CD4-positive, alpha-beta T cell (primary cell): ENCODE measurements around the gene NR5A1. TPM values are rescaled to one million over a fixed set of nuclear protein-coding genes. Genes with fewer than 3 reads are reported as not detected.

Experiments
- ATAC-seq: fragments of 200-7000 bp; cut with Tn5 transposase; one replicate; pipeline ENCODE4 v1.10.0; 2022; ENCODE audit warnings: mild to moderate bottlenecking; ENCODE audit not compliant: poor library complexity
- CTCF ChIA-PET: fragments of 350-600 bp; sonication (Branson Sonifier 250); formaldehyde crosslinking; loops from one replicate; lab custom pipeline; 2021; ENCODE audit warnings: antibody characterized with exemption, inconsistent platforms; lab: Charles Lee
- POLR2A ChIA-PET: fragments of 350-600 bp; sonication (Branson Sonifier 250); formaldehyde crosslinking; loops from one replicate; lab custom pipeline; 2021; ENCODE audit warnings: antibody characterized with exemption, inconsistent platforms; lab: Charles Lee
- DNase-seq, 14 experiments: peaks; one replicate each; pipeline ENCODE4 v3.0.0-alpha.2; 2013 to 2020; ENCODE audit warnings: mixed read lengths in 2 of 14
- H3K27ac ChIP-seq, 2 donors: one replicate each; pipeline versions ENCODE4 v1.5.1 to v1.7.0; 2013; ENCODE audit warnings: low read length in 2 of 2, low read depth in 1 of 2, mild to moderate bottlenecking in 1 of 2
- H3K27me3 ChIP-seq, 2 experiments: 1 replicate in 1 of 2; 2 replicates in 1 of 2; pipeline versions ENCODE4 v1.6.1 to v1.7.0; 2013; ENCODE audit warnings: low read length in 2 of 2, control low read depth in 1 of 2, mild to moderate bottlenecking in 1 of 2, moderate library complexity in 1 of 2; ENCODE audit not compliant: insufficient read depth in 2 of 2, control insufficient read depth in 1 of 2
- H3K36me3 ChIP-seq: one replicate; pipeline ENCODE4 v1.6.1; 2013; ENCODE audit warnings: low read length, control low read depth; ENCODE audit not compliant: insufficient read depth
- H3K4me1 ChIP-seq: one replicate; pipeline ENCODE4 v1.6.1; 2013; ENCODE audit warnings: low read length, control low read depth; ENCODE audit not compliant: insufficient read depth
- H3K4me3 ChIP-seq: one replicate; pipeline ENCODE4 v1.5.1; 2013; ENCODE audit warnings: mild to moderate bottlenecking, low read length, moderate library complexity
- H3K9me3 ChIP-seq, 2 experiments: 1 replicate in 1 of 2; 2 replicates in 1 of 2; pipeline versions ENCODE4 v1.6.1 to v1.7.0; 2013; ENCODE audit warnings: low read length in 2 of 2, mild to moderate bottlenecking in 2 of 2, control low read depth in 1 of 2, moderate library complexity in 1 of 2; ENCODE audit not compliant: control insufficient read depth in 1 of 2, insufficient read depth in 1 of 2
- H3K27ac Mint-ChIP-seq: one replicate; pipeline ENCODE4 v1.8.0; 2020; ENCODE audit warnings: mixed read lengths
- H3K27me3 Mint-ChIP-seq: one replicate; pipeline ENCODE4 v1.8.0; 2021; ENCODE audit warnings: mixed read lengths
- H3K36me3 Mint-ChIP-seq: one replicate; pipeline ENCODE4 v1.8.0; 2021; ENCODE audit warnings: low read depth, mixed read lengths
- H3K4me1 Mint-ChIP-seq: one replicate; pipeline ENCODE4 v1.8.0; 2021; ENCODE audit warnings: low read depth, mixed read lengths
- H3K4me3 Mint-ChIP-seq: one replicate; pipeline ENCODE4 v1.8.0; 2020; ENCODE audit warnings: mild to moderate bottlenecking, mixed read lengths
- H3K9me3 Mint-ChIP-seq: one replicate; pipeline ENCODE4 v1.8.0; 2020; ENCODE audit warnings: mixed read lengths
- CTCF ChIP-seq: fragments of 200-600 bp; IDR thresholded peaks from one replicate; pipeline ENCODE4 v1.8.0; 2022; ENCODE audit warnings: antibody characterized with exemption, mild to moderate bottlenecking
- intact Hi-C, 2 experiments: fragments of 100-400 bp; cut with DNase I in 1 of 2; cut with micrococcal nuclease in 1 of 2; formaldehyde crosslinking; loops; one replicate each; pipeline versions ENCODE4 v1.15.1 to v1.9.0; 2023 to 2025; cut with DNase I, micrococcal nuclease
- total RNA-seq, 174 experiments: library from RNA in 2 of 174; stranded (reverse) in 2 of 174; gene quantifications; one replicate each; pipeline ENCODE4 v1.2.3 and lab custom pipeline; 2021 to 2026

NR5A1 gene
- total RNA-seq, 2 experiments from 2014 or later: not detected

- ChIA-PET POLR2A (no interaction called here), CTCF (no interaction called here)
- intact Hi-C loops: no loop called here
- no peak overlapping the region for H3K27ac ChIP-seq
- no peak overlapping the region for H3K4me3 ChIP-seq
- ATAC-seq: no peak
- H3K36me3 ChIP-seq: no peaks in the 10 kb centered on the region
- Mint-ChIP-seq H3K27me3 (peaks cover 62% of the 10 kb centered on the region), H3K9me3 (no peaks in the 10 kb centered on the region), H3K36me3 (no peaks in the 10 kb centered on the region), H3K4me1 (no peaks in the 10 kb centered on the region), H3K27ac (no peak overlapping the region), H3K4me3 (no peak overlapping the region)
- no peak for DNase-seq
- peaks cover 8 to 13% of the 10 kb centered on the region in 2 experiments for H3K27me3 ChIP-seq
- no peaks in the 10 kb centered on the region for H3K4me1 ChIP-seq
- H3K9me3 ChIP-seq: peaks cover 3 to 15% of the 10 kb centered on the region in 2 experiments
- TF ChIP-seq CTCF: no peak
Observed at GRCh38 chr9:124444166-124444565, 63.0 kb downstream of the NR5A1 start.

DNA sequence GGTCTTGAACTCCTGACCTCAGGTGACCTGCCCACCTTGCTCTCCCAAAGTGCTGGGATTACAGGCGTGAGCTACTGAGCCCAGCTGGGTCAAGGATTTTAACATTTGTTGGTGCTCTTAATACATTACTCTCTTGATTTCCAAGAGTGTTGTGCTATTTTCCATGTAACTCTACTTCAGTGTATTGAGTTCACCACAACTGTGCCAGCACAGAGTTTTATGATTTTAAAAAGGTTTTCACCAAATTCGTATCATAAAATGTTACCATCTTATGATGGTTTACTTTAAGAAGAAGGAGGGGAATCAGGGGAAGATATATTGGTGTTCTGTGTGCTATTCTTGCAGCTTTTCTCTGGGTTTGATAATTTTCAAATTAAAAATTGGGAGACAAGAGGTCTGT, 63.6 kb downstream of the NR5A1 start:
- Histone ChIP-seq H3K9me3 (peaks cover 3 to 18% of the 10 kb centered on the region in 2 experiments), H3K36me3 (no peaks in the 10 kb centered on the region), H3K4me1 (no peaks in the 10 kb centered on the region), H3K4me3 (no peak overlapping the region), H3K27ac (no peak overlapping the region), H3K27me3 (peaks cover 7 to 13% of the 10 kb centered on the region in 2 experiments)
- TF ChIP-seq CTCF: no peak
- peaks cover 60% of the 10 kb centered on the region for H3K27me3 Mint-ChIP-seq
- ATAC-seq (no peak), DNase-seq (no peak)
- intact Hi-C loops: no loop called here
- H3K27ac Mint-ChIP-seq: no peak overlapping the region
- no peaks in the 10 kb centered on the region for H3K9me3 Mint-ChIP-seq
- CTCF ChIA-PET: no interaction called here
- no peak overlapping the region for H3K4me3 Mint-ChIP-seq
- POLR2A ChIA-PET: no interaction called here
- no peaks in the 10 kb centered on the region for H3K4me1 Mint-ChIP-seq
- H3K36me3 Mint-ChIP-seq: no peaks in the 10 kb centered on the region

DNA sequence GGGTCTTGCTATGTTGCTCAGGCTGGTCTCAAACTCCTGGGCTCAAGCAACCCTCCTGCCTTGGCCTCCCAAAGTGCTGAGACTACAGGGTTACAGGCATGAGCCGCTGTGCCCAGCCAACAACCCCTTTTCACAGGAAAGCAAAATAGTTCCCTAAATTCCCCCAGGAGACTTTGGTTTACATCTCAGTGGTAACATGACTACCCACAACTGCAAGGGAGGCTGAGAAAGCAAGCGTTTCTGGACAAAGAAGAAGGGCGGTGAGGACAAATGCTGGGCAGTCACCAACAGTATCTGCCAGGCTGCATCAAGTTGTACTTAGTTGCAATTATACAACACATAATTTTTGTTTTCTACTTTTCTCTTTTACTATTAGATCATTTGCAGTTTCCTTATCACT, 64.4 kb downstream of the NR5A1 start:
- H3K9me3 ChIP-seq: peaks cover 3 to 26% of the 10 kb centered on the region in 2 experiments
- no peaks in the 10 kb centered on the region for H3K4me1 Mint-ChIP-seq
- no peak overlapping the region for H3K27ac Mint-ChIP-seq
- no peaks in the 10 kb centered on the region for H3K4me1 ChIP-seq
- no peak overlapping the region for H3K4me3 ChIP-seq
- ChIA-PET CTCF (no interaction called here), POLR2A (no interaction called here)
- intact Hi-C loops: no loop called here
- H3K9me3 Mint-ChIP-seq: no peaks in the 10 kb centered on the region
- H3K27me3 ChIP-seq: peaks cover 7 to 10% of the 10 kb centered on the region in 2 experiments
- H3K4me3 Mint-ChIP-seq: no peak overlapping the region
- H3K36me3 ChIP-seq: no peaks in the 10 kb centered on the region
- DNase-seq: no peak
- no peak for ATAC-seq
- no peak overlapping the region for H3K27ac ChIP-seq
- TF ChIP-seq CTCF: no peak
- H3K27me3 Mint-ChIP-seq: peaks cover 54% of the 10 kb centered on the region
- no peaks in the 10 kb centered on the region for H3K36me3 Mint-ChIP-seq
